HepG2 (cell line): ENCODE results near the gene SV2B.

Source experiments
- NR2C2 ChIP-seq: sonication (generic); formaldehyde crosslinking; IDR thresholded peaks from 2 replicates; pipeline ENCODE4 v1.4.0; 2020; ENCODE audit warnings: missing genetic modification reagents, mild to moderate bottlenecking, moderate library complexity, borderline replicate concordance
- TEAD2 ChIP-seq: sonication (generic); formaldehyde crosslinking; IDR thresholded peaks from 2 replicates; pipeline ENCODE4 v1.9.0; 2021; ENCODE audit warnings: missing genetic modification reagents
- TF ChIP-seq, protein P1 (sequence below): sonication (generic); formaldehyde crosslinking; IDR thresholded peaks from 2 replicates; pipeline ENCODE4 v1.4.0; 2020; ENCODE audit warnings: missing genetic modification reagents, borderline replicate concordance

DNA sequence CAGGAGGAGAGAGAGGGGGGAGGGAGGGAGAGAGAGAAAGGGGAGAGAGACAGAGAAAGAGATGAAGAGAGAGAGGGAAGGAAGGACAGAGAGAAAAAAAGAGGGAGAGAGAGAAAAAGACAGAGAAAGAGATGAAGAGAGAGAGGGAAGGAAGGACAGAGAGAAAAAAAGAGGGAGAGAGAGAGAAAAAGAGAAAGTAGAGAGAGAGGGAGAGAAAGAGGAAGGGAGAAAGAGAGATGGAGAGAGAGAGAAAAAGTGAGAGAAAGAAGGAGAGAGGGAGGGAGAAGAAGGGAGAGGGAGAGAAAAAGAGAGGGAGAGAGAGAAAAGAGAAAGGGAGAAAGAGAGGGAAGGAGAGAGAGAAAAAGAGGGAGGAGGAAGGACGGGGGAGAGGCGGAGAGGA is 204.2 kb downstream of the SV2B start:
- TF ChIP-seq NR2C2 (CRISPR knock-in tag) (no peak), TEAD2 (CRISPR knock-in tag) (no peak)
- TF ChIP-seq, protein P1, sequence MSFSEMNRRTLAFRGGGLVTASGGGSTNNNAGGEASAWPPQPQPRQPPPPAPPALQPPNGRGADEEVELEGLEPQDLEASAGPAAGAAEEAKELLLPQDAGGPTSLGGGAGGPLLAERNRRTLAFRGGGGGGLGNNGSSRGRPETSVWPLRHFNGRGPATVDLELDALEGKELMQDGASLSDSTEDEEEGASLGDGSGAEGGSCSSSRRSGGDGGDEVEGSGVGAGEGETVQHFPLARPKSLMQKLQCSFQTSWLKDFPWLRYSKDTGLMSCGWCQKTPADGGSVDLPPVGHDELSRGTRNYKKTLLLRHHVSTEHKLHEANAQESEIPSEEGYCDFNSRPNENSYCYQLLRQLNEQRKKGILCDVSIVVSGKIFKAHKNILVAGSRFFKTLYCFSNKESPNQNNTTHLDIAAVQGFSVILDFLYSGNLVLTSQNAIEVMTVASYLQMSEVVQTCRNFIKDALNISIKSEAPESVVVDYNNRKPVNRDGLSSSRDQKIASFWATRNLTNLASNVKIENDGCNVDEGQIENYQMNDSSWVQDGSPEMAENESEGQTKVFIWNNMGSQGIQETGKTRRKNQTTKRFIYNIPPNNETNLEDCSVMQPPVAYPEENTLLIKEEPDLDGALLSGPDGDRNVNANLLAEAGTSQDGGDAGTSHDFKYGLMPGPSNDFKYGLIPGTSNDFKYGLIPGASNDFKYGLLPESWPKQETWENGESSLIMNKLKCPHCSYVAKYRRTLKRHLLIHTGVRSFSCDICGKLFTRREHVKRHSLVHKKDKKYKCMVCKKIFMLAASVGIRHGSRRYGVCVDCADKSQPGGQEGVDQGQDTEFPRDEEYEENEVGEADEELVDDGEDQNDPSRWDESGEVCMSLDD (CRISPR knock-in tag) = no peak
